NT2/D1 (cell line): ENCODE measurements around the gene GSTCD.
A peak's percentile ranks its signal among the peaks of the same experiment; 100 is the strongest.
"Not testable (repeated sequence)": the region's sequence is repeated elsewhere in the genome, so short reads cannot be mapped to it uniquely, and the experiment has no call there.

ENCODE experiments used
- DNase-seq: peaks from one replicate; pipeline ENCODE4 v3.0.0-alpha.2; 2011; ENCODE audit warnings: low read depth, low spot score
- H3K27me3 ChIP-seq: 2 replicates; pipeline ENCODE4 v1.6.0; 2011; ENCODE audit warnings: mild to moderate bottlenecking; ENCODE audit not compliant: insufficient read length, insufficient read depth
- H3K36me3 ChIP-seq: 2 replicates; pipeline ENCODE4 v1.6.1; 2011; ENCODE audit warnings: mild to moderate bottlenecking, low read length, mixed read lengths; ENCODE audit not compliant: insufficient read depth, insufficient read length
- H3K4me1 ChIP-seq: 2 replicates; pipeline ENCODE4 v1.5.1; 2011; ENCODE audit not compliant: insufficient read depth, insufficient read length
- H3K4me3 ChIP-seq: 2 replicates; pipeline ENCODE4 v1.5.1; 2011; ENCODE audit warnings: low read depth; ENCODE audit not compliant: insufficient read length
- H3K9ac ChIP-seq: 2 replicates; pipeline ENCODE4 v1.6.0; 2011; ENCODE audit warnings: low read depth; ENCODE audit not compliant: insufficient read length
- H3K9me3 ChIP-seq: 2 replicates; pipeline ENCODE4 v1.5.1; 2011; ENCODE audit warnings: mild to moderate bottlenecking, low read length; ENCODE audit not compliant: insufficient read depth
- SUZ12 ChIP-seq: IDR thresholded peaks from 2 replicates; pipeline ENCODE4 v1.6.1; 2011; ENCODE audit not compliant: insufficient read length, insufficient read depth; ENCODE audit errors: extremely low read depth
- YY1 ChIP-seq: IDR thresholded peaks from 2 replicates; pipeline ENCODE4 v1.6.1; 2011; ENCODE audit not compliant: insufficient read length, insufficient read depth
- ZNF274 ChIP-seq: IDR thresholded peaks from 2 replicates; pipeline ENCODE4 v1.6.1; 2011; ENCODE audit warnings: mild to moderate bottlenecking, low read depth, low read length

Gene GSTCD

DNA sequence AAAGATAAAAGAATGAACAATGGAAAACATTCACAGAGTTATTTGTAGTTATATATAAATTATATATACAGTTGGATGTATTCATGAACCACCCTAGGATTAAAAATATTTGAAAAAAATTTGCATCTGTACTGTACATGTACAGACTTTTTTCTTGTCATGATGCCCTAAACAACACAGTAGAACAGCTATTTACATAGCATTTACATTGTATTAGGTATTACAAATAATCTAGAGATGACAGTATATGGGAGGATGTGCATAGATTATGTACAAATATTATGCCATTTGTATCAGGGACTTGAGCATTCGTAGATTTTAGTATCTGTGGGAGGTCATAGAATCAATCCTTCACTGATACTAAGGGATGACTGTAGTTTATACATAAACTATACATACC lies 44.8 kb downstream of the GSTCD start:
- Histone ChIP-seq H3K4me3 (no peak overlapping the region), H3K36me3 (no peaks in the 10 kb centered on the region), H3K4me1 (no peaks in the 10 kb centered on the region), H3K27me3 (no peaks in the 10 kb centered on the region), H3K9ac (no peak overlapping the region), H3K9me3 (no peaks in the 10 kb centered on the region)
- TF ChIP-seq YY1 (no peak), ZNF274 (no peak), SUZ12 (no peak)
- DNase-seq = no peak

DNA sequence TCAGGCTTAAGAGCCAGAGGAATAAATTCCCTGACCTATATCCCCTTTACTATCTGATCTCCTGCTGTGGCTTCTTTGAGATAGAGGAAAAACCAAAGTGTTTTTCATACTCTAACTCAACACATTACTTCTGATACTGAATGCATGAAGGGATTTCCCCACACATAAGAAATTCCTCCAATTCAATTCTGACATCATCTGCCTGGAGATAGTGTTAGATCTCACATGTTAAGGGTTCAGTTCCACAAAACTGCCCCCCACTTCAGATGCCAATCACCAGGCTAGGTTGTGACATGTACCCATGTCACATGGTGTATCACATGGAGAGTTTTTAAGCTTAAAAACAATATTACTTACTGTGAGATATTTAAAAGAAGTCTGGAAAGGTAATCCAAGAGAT lies 46.8 kb downstream of the GSTCD start:
- Histone ChIP-seq H3K36me3 (no peaks in the 10 kb centered on the region), H3K4me1 (no peaks in the 10 kb centered on the region), H3K4me3 (no peak overlapping the region)

DNA sequence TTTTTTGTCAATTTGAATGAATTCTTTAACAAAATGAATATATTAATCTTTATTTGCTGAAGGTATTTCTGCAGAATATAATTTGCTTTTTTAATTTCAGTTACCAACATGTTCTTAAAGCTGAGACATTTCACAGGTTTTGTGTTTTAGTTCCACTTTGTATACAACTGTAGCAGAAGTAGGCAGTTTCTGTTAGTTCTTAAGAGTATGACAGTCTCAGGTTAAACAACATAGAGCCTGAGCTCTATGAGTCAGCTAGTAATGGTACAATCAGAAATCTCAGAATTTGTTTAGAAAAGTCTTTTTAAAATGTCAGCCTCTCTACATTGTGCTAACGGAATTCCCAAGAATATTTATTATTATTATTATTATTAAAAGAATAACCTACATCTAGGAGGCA lies 50.4 kb downstream of the GSTCD start:
- DNase-seq = no peak
- TF ChIP-seq SUZ12 (no peak), YY1 (no peak), ZNF274 (no peak)
- Histone ChIP-seq H3K36me3 (no peaks in the 10 kb centered on the region), H3K27me3 (no peaks in the 10 kb centered on the region), H3K9ac (no peak overlapping the region), H3K9me3 (no peaks in the 10 kb centered on the region), H3K4me3 (no peak overlapping the region), H3K4me1 (no peaks in the 10 kb centered on the region)

More for the DNA sequence above, 46.8 kb downstream of the GSTCD start:
- no peak for DNase-seq
- Histone ChIP-seq H3K27me3 (no peaks in the 10 kb centered on the region), H3K9ac (no peak overlapping the region), H3K9me3 (no peaks in the 10 kb centered on the region)
- TF ChIP-seq YY1 (no peak), SUZ12 (no peak), ZNF274 (no peak)

DNA sequence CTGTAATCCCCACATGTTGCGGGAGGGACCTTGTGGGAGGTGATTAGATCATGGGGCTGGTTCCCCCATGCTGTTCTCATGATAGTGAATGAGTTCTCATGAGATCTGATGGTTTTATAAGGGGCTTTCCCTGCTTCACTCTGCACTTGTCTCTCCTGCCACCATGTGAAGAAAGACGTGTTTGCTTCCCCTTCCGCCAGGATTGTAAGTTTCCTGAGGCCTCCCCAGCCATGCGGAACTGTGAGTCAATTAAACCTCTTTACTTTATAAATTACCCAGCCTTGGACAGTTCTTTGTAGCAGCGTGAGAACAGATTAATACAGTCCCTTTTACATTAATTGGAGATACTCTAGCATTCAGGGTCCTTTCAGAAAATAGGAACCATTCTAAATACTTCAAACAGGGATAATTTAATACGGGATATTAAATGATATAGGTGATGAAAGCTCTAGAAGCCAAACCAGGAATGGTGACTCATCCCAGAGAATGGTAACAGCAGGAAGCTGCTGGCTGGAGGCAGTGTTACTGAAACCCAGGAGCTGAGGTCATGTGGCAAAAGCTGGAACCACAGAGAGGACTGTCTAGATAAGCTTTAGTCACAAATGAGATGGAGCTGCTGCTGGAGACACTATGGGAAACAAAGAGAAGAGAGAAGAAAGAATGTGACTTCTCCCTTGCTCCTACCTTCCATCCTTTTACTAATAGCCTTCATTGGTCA lies 57.3 kb downstream of the GSTCD start:
- Histone ChIP-seq H3K27me3 (no peaks in the 10 kb centered on the region), H3K36me3 (no peaks in the 10 kb centered on the region), H3K4me3 (no peak overlapping the region), H3K9ac (no peak overlapping the region), H3K4me1 (no peaks in the 10 kb centered on the region), H3K9me3 (no peaks in the 10 kb centered on the region; the same call in 1 of the 2 replicates)
- TF ChIP-seq SUZ12 (no peak), YY1 (no peak), ZNF274 (no peak)
- DNase-seq = peak; percentile 5

DNA sequence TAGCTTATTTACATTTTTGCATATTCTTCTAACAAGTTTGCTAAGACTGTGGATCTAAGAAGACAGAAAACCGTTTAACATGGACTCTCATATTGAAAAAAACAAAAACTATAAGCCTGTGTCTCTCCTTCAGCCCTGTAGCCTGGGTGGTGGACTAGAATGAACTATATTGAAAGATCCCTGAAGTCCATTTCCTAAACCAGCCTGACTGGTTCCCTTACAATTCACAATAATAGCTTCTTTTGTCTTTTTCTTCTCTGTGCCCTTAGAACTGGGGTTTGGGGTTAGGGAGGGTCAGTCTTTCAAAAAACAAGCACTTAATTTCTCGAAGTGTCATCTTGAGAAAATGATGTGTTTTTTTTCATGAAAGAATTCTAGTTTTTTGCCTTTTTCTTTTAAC lies 59.0 kb downstream of the GSTCD start:
- Histone ChIP-seq H3K4me1 (no peaks in the 10 kb centered on the region), H3K9me3 (no peaks in the 10 kb centered on the region; the same call in 1 of the 2 replicates), H3K27me3 (no peaks in the 10 kb centered on the region), H3K4me3 (no peak overlapping the region), H3K36me3 (no peaks in the 10 kb centered on the region), H3K9ac (no peak overlapping the region)
- no peak for TF ChIP-seq YY1
- TF ChIP-seq SUZ12 = no peak
- TF ChIP-seq ZNF274 = no peak
- no peak for DNase-seq

DNA sequence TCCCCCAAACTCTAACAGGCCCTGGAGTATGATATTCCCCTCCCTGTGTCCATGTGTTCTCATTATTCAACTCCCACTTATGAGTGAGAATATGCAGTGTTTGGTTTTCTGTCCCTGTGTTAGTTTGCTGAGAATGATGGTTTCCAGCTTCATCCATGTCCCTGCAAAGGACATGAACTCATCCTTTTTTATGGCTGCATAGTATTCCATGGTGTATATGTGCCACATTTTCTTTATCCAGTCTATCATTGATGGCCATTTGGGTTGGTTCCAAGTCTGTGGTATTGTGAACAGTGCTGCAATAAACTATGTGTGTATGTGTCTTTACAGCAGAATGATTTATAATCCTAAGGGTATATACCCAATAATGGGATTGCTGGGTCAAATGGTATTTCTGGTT lies 61.9 kb downstream of the GSTCD start:
- H3K9ac ChIP-seq, H3K36me3 ChIP-seq, H3K4me1 ChIP-seq, H3K4me3 ChIP-seq, H3K9me3 ChIP-seq, DNase-seq, H3K27me3 ChIP-seq: not testable (repeated sequence)

DNA sequence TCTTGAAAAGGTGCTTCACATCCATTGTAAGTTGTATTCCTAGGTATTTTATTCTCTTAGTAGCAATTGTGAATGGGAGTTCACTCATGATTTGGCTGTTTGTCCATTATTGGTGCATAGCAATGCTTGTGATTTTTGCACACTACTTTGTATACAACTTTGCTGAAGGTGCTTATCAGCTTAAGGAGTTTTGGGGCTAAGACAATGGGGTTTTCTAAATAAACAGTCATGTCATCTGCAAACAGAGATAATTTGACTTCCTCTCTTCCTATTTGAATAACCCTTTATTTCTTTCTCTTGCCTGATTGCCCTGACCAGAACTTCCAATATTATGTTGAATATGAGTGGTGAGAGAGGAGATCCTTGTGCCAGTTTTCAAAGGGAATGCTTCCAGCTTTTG lies 63.5 kb downstream of the GSTCD start:
- H3K9me3 ChIP-seq, H3K9ac ChIP-seq, DNase-seq, H3K36me3 ChIP-seq, H3K4me3 ChIP-seq, H3K27me3 ChIP-seq, H3K4me1 ChIP-seq: not testable (repeated sequence)

DNA sequence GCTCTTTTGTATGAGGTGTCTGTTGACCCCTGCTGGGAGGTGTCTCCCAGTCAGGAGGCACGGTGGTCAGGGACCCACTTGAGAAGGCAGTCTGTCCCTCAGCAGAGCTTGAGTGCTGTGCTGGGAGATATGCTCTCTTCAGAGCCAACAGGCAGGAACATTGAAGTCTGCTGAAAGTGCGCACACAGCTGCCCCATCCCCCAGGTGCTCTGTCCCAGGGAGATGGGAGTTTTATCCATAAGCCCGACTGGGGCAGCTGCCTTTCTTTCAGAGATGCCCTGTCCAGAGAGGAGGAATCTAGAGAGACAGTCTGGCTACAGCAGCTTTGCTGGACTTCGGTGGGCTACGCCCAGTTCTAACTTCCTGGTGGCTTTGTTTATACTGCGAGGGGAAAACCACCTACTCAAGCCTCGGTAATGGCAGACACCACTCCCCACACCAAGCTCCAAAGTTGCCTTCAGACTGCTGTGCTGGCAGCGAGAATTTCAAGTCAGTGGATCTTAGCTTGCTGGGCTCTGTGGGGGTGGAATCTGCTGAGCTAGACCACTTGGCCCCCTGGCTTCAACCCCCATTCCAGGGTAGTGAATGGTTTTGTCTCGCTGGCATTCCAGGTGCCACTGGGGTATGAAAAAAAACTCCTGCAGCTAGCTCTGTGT lies 67.3 kb downstream of the GSTCD start:
- DNase-seq, H3K4me1 ChIP-seq, H3K9ac ChIP-seq, H3K27me3 ChIP-seq, H3K9me3 ChIP-seq, H3K4me3 ChIP-seq, H3K36me3 ChIP-seq: not testable (repeated sequence)
